CD4-positive, alpha-beta T cell (primary cell): ENCODE measurements around the gene PHLDB1. TPM values are rescaled to one million over a fixed set of nuclear protein-coding genes. Genes with fewer than 3 reads are reported as not detected.

ENCODE experiments used
- ATAC-seq: fragments of 200-7000 bp; cut with Tn5 transposase; one replicate; pipeline ENCODE4 v1.10.0; 2022; ENCODE audit warnings: mild to moderate bottlenecking; ENCODE audit not compliant: poor library complexity
- CTCF ChIA-PET: fragments of 350-600 bp; sonication (Branson Sonifier 250); formaldehyde crosslinking; loops from one replicate; lab custom pipeline; 2021; ENCODE audit warnings: antibody characterized with exemption, inconsistent platforms; lab: Charles Lee
- POLR2A ChIA-PET: fragments of 350-600 bp; sonication (Branson Sonifier 250); formaldehyde crosslinking; loops from one replicate; lab custom pipeline; 2021; ENCODE audit warnings: antibody characterized with exemption, inconsistent platforms; lab: Charles Lee
- DNase-seq, 14 experiments: peaks; one replicate each; pipeline ENCODE4 v3.0.0-alpha.2; 2013 to 2020; ENCODE audit warnings: mixed read lengths in 2 of 14
- H3K27ac ChIP-seq, 2 donors: one replicate each; pipeline versions ENCODE4 v1.5.1 to v1.7.0; 2013; ENCODE audit warnings: low read length in 2 of 2, low read depth in 1 of 2, mild to moderate bottlenecking in 1 of 2
- H3K27me3 ChIP-seq, 2 experiments: 1 replicate in 1 of 2; 2 replicates in 1 of 2; pipeline versions ENCODE4 v1.6.1 to v1.7.0; 2013; ENCODE audit warnings: low read length in 2 of 2, control low read depth in 1 of 2, mild to moderate bottlenecking in 1 of 2, moderate library complexity in 1 of 2; ENCODE audit not compliant: insufficient read depth in 2 of 2, control insufficient read depth in 1 of 2
- H3K36me3 ChIP-seq: one replicate; pipeline ENCODE4 v1.6.1; 2013; ENCODE audit warnings: low read length, control low read depth; ENCODE audit not compliant: insufficient read depth
- H3K4me1 ChIP-seq: one replicate; pipeline ENCODE4 v1.6.1; 2013; ENCODE audit warnings: low read length, control low read depth; ENCODE audit not compliant: insufficient read depth
- H3K4me3 ChIP-seq: one replicate; pipeline ENCODE4 v1.5.1; 2013; ENCODE audit warnings: mild to moderate bottlenecking, low read length, moderate library complexity
- H3K9me3 ChIP-seq, 2 experiments: 1 replicate in 1 of 2; 2 replicates in 1 of 2; pipeline versions ENCODE4 v1.6.1 to v1.7.0; 2013; ENCODE audit warnings: low read length in 2 of 2, mild to moderate bottlenecking in 2 of 2, control low read depth in 1 of 2, moderate library complexity in 1 of 2; ENCODE audit not compliant: control insufficient read depth in 1 of 2, insufficient read depth in 1 of 2
- H3K27ac Mint-ChIP-seq: one replicate; pipeline ENCODE4 v1.8.0; 2020; ENCODE audit warnings: mixed read lengths
- H3K27me3 Mint-ChIP-seq: one replicate; pipeline ENCODE4 v1.8.0; 2021; ENCODE audit warnings: mixed read lengths
- H3K36me3 Mint-ChIP-seq: one replicate; pipeline ENCODE4 v1.8.0; 2021; ENCODE audit warnings: low read depth, mixed read lengths
- H3K4me1 Mint-ChIP-seq: one replicate; pipeline ENCODE4 v1.8.0; 2021; ENCODE audit warnings: low read depth, mixed read lengths
- H3K4me3 Mint-ChIP-seq: one replicate; pipeline ENCODE4 v1.8.0; 2020; ENCODE audit warnings: mild to moderate bottlenecking, mixed read lengths
- H3K9me3 Mint-ChIP-seq: one replicate; pipeline ENCODE4 v1.8.0; 2020; ENCODE audit warnings: mixed read lengths
- intact Hi-C, 2 experiments: fragments of 100-400 bp; cut with DNase I in 1 of 2; cut with micrococcal nuclease in 1 of 2; formaldehyde crosslinking; loops; one replicate each; pipeline versions ENCODE4 v1.15.1 to v1.9.0; 2023 to 2025; cut with DNase I, micrococcal nuclease
- total RNA-seq, 174 experiments: library from RNA in 2 of 174; stranded (reverse) in 2 of 174; gene quantifications; one replicate each; pipeline ENCODE4 v1.2.3 and lab custom pipeline; 2021 to 2026
- TF ChIP-seq, protein P1 (sequence below): fragments of 200-600 bp; IDR thresholded peaks from one replicate; pipeline ENCODE4 v1.8.0; 2022; ENCODE audit warnings: antibody characterized with exemption, mild to moderate bottlenecking

The PHLDB1 gene
- total RNA-seq, 2 experiments from 2014 or later, result 1.8 to 2.3 TPM

DNA sequence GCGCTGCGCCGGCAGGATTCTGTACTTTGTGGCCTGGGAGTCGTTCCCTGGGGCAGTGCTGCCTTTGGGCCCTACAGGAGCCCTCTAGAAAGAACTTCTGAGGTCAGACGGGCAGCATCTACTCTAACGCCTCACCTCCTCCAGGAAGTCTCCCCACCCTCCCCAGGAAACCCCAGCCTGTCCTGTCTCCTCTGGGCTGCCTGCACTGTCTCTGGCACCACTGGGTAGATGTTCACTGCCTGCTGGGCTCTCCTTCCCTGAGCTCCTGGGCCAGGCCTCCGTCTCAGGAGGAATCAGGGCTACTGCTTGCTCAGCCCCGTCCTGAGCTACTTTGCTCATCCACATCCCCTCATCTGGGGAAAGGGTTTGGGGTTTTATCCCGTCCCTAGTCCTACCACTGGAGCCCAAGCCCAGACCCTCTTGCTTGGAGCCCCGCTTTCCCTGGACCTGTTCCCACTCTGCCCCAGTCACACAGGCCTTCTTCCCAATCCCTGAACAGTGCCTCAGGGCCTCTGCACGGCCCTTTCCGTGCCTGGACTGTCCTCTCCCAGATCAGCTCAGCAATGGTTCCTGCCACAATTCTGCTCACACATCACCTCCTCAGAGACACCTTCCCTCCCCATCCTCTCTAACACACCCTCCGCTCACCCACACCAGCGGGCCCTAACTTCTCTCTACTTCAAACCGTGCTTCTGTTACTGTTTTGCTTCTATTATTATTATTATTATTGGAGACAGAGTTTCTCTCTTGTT is 83.3 kb downstream of the PHLDB1 start:
- no peaks in the 10 kb centered on the region for H3K27me3 Mint-ChIP-seq
- intact Hi-C loops, result loop anchor here (1.0 to 10.0 kb wide), 5 partner anchors 57 to 266 kb away; partner anchors contain the start of genes UPK2 (in 2 of the 2) and DDX6 (in 1 of the 2)
- peak overlapping the region; percentile 77 for H3K4me3 Mint-ChIP-seq
- TF ChIP-seq, protein P1, sequence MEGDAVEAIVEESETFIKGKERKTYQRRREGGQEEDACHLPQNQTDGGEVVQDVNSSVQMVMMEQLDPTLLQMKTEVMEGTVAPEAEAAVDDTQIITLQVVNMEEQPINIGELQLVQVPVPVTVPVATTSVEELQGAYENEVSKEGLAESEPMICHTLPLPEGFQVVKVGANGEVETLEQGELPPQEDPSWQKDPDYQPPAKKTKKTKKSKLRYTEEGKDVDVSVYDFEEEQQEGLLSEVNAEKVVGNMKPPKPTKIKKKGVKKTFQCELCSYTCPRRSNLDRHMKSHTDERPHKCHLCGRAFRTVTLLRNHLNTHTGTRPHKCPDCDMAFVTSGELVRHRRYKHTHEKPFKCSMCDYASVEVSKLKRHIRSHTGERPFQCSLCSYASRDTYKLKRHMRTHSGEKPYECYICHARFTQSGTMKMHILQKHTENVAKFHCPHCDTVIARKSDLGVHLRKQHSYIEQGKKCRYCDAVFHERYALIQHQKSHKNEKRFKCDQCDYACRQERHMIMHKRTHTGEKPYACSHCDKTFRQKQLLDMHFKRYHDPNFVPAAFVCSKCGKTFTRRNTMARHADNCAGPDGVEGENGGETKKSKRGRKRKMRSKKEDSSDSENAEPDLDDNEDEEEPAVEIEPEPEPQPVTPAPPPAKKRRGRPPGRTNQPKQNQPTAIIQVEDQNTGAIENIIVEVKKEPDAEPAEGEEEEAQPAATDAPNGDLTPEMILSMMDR, result no peak
- H3K4me1 Mint-ChIP-seq, result peaks cover 65% of the 10 kb centered on the region
- Histone ChIP-seq H3K4me3 (no peak overlapping the region), H3K4me1 (peaks cover 73% of the 10 kb centered on the region), H3K27me3 (no peaks in the 10 kb centered on the region), H3K9me3 (peaks cover 0 to 6% of the 10 kb centered on the region in 2 experiments), H3K36me3 (no peaks in the 10 kb centered on the region), H3K27ac (no peak overlapping the region)
- peak overlapping the region; percentile 69 for H3K27ac Mint-ChIP-seq
- no peak for DNase-seq
- ChIA-PET POLR2A (interaction anchor here (1.0 to 1.9 kb wide), 8 partner anchors 15 to 101 kb away, joined by 3 to 25 read pairs (median 5); partner anchors contain the start of gene DDX6), CTCF (interaction anchor here (0.6 to 2.6 kb wide), 23 partner anchors 9 to 268 kb away, joined by 3 to 21 read pairs (median 5); partner anchors contain the start of genes CXCR5, DDX6 and UPK2)
- ATAC-seq, result peak; percentile 11
- no peaks in the 10 kb centered on the region for H3K36me3 Mint-ChIP-seq
- no peaks in the 10 kb centered on the region for H3K9me3 Mint-ChIP-seq

DNA sequence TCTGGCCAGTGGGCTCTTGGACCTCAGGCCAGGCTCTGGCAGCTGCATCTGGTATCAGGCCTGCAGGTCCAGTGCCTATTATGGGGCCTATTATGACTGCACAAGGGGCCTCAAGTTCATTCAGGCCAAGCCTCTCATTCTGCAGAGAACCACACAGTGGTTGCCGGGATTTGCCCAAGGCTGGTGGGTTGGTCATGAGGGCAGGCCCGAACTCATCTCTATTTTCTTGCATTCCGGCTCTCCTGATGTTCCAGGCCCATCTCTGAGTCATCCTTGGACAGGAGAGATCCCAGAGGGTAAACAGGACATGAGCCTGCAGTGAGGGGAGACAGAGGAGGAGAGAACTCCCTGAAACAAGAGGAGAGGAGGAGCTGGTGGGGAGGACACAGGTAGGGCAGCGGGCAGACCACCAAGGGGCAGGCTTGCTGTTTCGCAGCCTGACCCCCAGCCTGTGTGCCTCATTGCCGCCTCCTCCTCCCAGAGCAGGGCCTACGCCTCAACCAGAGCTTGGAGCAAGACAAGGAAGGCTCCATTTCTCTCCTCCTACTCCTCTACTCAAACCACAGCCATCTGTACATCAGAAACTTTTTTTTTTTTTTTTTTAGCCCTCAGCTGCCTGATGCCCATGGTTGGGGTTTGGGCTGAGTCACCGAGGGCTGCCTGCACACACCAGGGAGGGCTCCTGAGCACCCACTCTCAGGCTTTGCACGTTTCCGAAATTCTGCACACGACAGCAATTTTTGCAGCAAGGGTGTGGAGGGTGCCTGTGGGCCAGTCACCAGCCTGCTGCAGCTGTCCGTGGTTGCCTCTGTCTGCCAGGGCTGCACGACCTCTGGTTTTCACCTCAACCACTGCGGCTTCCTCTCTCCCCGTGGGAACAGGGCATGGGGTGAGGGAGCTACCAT is 84.8 kb downstream of the PHLDB1 start:
- Mint-ChIP-seq H3K4me1 (peaks cover 77% of the 10 kb centered on the region), H3K36me3 (no peaks in the 10 kb centered on the region), H3K27me3 (no peaks in the 10 kb centered on the region), H3K27ac (peak overlapping the region; percentile 82), H3K4me3 (peak overlapping the region; percentile 62), H3K9me3 (no peaks in the 10 kb centered on the region)
- ChIA-PET POLR2A (interaction anchor here (0.6 to 5.9 kb wide), 11 partner anchors 13 to 238 kb away, joined by 3 to 55 read pairs (median 4); partner anchors contain the start of gene DDX6), CTCF (interaction anchor here (0.5 to 0.9 kb wide), 5 partner anchors 55 to 408 kb away, joined by 3 to 4 read pairs (median 3); no protein-coding TSS in a partner anchor)
- Histone ChIP-seq H3K27ac (peak overlapping the region; percentile 9 to 19), H3K27me3 (no peaks in the 10 kb centered on the region), H3K4me3 (no peak overlapping the region), H3K36me3 (no peaks in the 10 kb centered on the region), H3K4me1 (peaks cover 82% of the 10 kb centered on the region), H3K9me3 (peaks cover 0 to 6% of the 10 kb centered on the region in 2 experiments)
- TF ChIP-seq, protein P1, result no peak
- DNase-seq (peak; percentile 34 to 88 (median 68)), ATAC-seq (peak; percentile 63)
- intact Hi-C loops, result loop anchor here (5.0 to 10.0 kb wide), 3 partner anchors 55 to 263 kb away; partner anchors contain the start of genes DDX6 (in 1 of the 2) and UPK2 (in 1 of the 2)

DNA sequence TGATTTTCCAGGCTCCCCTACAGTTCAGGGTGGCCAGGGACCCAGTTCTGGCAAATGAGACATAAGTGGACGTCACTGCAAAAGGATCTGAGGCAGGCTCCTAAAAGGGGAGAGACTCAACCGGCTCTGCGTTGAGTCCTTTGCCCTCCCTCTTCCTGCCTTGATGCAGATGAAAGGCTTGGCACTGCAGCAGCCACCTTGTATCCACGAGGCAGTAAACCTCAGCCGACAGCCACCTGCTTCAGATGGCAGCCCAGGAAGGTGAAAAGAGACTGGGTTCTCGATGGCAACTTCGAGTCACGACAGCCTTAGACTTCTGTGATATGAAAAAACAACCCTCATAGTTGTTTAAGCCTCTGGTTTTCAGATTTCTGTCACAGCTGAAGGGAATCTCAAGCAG is 86.8 kb downstream of the PHLDB1 start:
- Histone ChIP-seq H3K4me1 (peaks cover 89% of the 10 kb centered on the region), H3K9me3 (peaks cover 0 to 6% of the 10 kb centered on the region in 2 experiments), H3K4me3 (no peak overlapping the region), H3K36me3 (no peaks in the 10 kb centered on the region), H3K27ac (no peak overlapping the region), H3K27me3 (no peaks in the 10 kb centered on the region)
- ChIA-PET CTCF (interaction anchor here (1.4 kb wide), 1 partner anchor 96 kb away, joined by 3 read pairs; no protein-coding TSS in a partner anchor), POLR2A (interaction anchor here (1.1 to 5.9 kb wide), 4 partner anchors 9 to 97 kb away, joined by 4 to 55 read pairs (median 4); partner anchors contain the start of gene DDX6)
- TF ChIP-seq, protein P1, result no peak
- intact Hi-C loops, result loop anchor here (5.0 to 10.0 kb wide), 3 partner anchors 53 to 261 kb away; partner anchors contain the start of genes DDX6 (in 1 of the 2) and UPK2 (in 1 of the 2)
- no peak for ATAC-seq
- Mint-ChIP-seq H3K4me3 (no peak overlapping the region), H3K4me1 (peaks cover 70% of the 10 kb centered on the region), H3K36me3 (no peaks in the 10 kb centered on the region), H3K27ac (peak overlapping the region; percentile 82), H3K9me3 (no peaks in the 10 kb centered on the region), H3K27me3 (no peaks in the 10 kb centered on the region)
- DNase-seq, result no peak
